GM21717 (cell line): ENCODE results near the gene DHX9.
"Not testable (repeated sequence)": the region's sequence is repeated elsewhere in the genome, so short reads cannot be mapped to it uniquely, and the experiment has no call there.

Source experiments
- ATAC-seq: cut with Tn5 transposase; IDR thresholded peaks from one replicate; pipeline ENCODE4 v1.9.1; 2021; ENCODE audit warnings: mild to moderate bottlenecking, moderate library complexity; ENCODE audit not compliant: unreplicated experiment

Gene DHX9

DNA sequence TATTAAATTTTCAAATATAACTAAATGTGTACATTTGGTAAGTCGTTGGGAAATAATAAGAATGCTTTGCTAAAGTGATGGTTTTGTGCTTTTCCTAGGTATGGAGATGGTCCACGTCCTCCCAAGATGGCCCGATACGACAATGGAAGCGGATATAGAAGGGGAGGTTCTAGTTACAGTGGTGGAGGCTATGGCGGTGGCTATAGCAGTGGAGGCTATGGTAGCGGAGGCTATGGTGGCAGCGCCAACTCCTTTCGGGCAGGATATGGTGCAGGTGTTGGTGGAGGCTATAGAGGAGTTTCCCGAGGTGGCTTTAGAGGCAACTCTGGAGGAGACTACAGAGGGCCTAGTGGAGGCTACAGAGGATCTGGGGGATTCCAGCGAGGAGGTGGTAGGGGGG lies 47.8 kb downstream of the DHX9 start:
- no peak for ATAC-seq

DNA sequence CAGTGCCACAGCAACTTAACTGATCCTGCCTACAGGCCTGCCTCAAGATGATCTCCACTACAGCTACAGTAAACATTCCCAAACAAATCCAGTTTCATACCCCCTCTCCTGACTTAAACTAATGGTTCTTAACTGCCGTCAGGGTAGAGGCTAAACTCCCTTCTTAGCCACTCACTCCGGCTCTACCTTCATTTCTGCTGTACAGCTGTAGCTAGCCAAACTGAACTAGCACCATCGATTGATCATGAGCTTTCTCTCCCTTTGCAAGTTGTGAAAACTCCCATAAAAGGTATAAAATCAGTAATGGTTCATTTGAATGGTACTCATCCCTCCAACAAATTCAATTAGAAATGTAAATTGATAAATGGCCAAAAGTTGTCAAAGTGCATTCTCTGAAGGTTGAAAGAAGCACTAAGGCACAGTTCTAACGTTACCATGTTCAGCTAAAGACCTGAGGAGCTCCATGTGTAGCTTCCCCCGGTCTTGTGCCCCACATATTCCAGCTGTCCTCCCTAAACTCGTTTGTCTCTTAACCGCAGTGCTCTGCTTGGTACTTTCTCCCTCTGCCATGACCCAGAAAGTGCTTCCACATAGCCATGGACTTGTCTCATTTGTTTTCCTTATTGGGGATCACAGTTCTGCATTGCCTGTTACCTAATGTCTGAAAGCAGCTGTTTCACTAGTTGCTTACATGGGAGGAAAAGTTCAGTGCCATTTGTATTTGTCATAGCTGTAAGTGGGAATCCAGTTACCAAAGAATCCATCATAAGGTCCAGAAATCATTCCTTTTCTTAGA lies 49.8 kb downstream of the DHX9 start:
- no peak for ATAC-seq

GRCh38 chr1:182889997-182890396 lies 50.9 kb downstream of the DHX9 start:
- ATAC-seq, result no peak

- no peak for ATAC-seq
Measured at GRCh38 chr1:182890927-182891610, 51.9 kb downstream of the DHX9 start.

DNA sequence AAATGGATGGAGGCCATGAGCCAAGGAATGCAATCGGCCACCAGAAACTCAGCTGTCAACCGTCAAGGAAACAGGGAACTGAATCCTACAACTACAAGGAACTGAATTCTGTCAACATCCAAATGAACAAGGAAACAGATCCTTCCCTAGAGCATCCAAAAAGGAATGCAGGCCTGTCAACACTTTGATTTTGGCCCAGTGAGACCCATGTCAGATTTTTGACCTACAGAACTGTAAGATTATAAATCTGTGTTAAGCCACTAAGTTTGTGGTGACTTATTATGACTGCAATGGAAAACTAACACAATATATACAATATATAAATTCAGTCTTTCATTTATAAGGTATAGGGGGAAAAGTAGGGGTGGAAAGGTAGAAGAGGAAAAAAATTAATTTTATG lies 58.5 kb downstream of the DHX9 start:
- no peak for ATAC-seq

GRCh38 chr1:182901946-182902345 lies 62.8 kb downstream of the DHX9 start:
- ATAC-seq, result not testable (repeated sequence)

GRCh38 chr1:182905321-182905720 lies 66.2 kb downstream of the DHX9 start:
- no peak for ATAC-seq

GRCh38 chr1:182909578-182909977 lies 70.4 kb downstream of the DHX9 start:
- ATAC-seq, result no peak

GRCh38 chr1:182910143-182910542 lies 71.0 kb downstream of the DHX9 start:
- ATAC-seq, result no peak

DNA sequence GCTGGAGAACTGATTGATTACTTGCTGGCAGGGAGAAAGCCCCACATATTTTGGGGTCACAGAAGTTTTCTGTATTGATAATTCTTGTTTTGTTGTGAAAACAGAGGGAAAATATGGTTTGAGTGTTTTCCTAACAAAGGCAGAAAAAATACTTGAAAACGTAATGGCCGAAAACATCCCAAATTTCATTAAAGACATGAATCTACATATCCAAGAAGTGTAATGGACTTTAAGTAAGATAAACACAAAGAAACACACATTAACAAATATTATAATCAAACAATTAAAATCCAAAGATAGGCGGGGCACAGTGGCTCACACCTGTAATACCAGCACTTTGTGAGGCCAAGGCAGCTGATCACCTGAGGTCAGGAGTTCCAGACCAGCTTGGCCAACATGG lies 74.3 kb downstream of the DHX9 start:
- ATAC-seq, result no peak

GRCh38 chr1:182917378-182917777 lies 78.2 kb downstream of the DHX9 start:
- ATAC-seq, result no peak

DNA sequence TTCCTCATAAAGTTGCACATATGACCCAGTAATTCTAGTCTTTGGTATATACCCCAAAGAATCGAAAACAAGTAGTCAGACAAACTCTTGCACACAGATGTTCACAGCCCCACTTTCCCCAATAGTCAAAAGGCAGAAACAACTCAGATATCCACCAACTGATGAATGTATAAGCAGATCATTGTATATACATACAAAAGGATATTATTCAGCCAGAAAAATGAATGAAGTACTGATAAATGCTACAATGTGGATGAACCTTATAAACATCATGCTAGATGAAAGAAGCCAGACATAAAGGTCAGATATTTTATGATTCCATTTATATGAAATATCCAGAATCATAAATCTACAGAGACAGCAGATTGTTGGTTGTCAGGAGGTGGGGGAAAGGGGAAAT lies 86.5 kb downstream of the DHX9 start:
- no peak for ATAC-seq

DNA sequence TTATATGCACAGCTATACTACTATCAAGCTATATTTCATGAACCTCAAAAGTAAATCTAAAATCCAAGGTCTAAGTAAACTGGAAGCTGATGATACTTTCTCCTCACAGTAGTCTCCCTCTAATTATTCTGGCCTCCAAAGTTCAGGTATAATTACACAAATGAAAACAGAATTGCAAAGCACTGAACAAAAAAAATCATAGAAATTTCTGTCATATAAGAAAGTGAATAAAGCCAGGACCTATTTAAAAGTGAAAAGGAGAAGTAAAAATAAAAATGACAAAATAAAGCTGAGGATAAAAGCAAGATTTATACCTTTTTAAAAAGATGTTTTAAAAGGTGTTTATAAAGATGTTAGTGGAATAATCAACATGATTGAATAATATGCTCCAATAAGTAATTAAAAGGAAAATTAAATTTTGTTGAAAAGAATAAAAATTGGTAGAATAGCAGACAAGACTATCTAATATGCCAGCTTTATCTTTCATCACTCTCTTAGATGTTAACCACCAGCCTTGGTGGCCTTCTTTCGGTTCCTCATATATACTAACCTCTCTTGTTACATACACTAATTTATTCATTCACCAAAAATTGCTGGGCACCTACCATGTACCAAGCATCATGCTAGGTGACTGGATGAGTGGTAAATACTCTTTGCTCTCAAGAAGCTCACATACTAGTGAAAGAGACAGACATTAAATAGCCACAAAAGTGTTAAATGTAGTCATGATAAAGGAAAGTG lies 88.7 kb downstream of the DHX9 start:
- no peak for ATAC-seq

DNA sequence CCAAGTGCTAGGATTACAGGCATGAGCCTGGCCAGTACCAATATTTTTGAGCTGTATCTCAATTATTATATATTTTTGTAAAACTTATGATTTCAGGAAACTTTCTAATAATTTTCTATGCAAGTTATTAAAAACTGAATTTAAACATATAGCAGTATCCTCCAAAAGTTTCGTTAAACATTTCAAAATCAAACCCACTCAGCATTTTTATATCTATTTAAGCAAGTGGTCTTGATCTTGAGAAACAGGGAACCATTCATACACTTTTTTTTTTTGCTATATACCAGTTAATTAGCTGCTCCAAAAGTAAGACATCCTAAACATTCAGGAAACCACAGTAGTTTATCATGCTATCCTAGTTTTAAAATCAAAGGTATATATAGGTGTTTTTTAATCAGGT lies 91.8 kb downstream of the DHX9 start:
- no peak for ATAC-seq

- ATAC-seq, result no peak
Measured at GRCh38 chr1:182935716-182936115, 96.6 kb downstream of the DHX9 start.
